ENCODE results near the gene SLC1A7.

DNA sequence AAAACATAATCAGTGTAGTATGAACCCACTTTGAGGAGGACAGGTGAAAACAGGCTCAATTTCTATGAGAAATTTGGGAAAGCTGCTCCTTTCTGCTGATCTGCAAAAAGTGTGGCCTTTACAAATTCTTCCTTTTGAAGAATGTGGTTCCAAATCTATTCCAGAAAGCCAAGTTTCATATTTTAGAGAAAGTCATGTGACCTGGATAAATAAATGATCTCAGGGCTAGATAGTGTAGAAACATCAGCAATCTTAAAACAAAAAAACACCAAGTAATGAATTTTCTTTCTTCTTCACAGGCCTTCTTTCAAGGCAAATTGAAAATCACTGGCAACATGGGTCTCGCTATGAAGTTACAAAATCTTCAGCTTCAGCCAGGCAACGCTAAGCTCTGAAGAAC, 92.1 kb downstream of the SLC1A7 start:
- TF ChIP-seq, protein P1, sequence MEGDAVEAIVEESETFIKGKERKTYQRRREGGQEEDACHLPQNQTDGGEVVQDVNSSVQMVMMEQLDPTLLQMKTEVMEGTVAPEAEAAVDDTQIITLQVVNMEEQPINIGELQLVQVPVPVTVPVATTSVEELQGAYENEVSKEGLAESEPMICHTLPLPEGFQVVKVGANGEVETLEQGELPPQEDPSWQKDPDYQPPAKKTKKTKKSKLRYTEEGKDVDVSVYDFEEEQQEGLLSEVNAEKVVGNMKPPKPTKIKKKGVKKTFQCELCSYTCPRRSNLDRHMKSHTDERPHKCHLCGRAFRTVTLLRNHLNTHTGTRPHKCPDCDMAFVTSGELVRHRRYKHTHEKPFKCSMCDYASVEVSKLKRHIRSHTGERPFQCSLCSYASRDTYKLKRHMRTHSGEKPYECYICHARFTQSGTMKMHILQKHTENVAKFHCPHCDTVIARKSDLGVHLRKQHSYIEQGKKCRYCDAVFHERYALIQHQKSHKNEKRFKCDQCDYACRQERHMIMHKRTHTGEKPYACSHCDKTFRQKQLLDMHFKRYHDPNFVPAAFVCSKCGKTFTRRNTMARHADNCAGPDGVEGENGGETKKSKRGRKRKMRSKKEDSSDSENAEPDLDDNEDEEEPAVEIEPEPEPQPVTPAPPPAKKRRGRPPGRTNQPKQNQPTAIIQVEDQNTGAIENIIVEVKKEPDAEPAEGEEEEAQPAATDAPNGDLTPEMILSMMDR (IDR thresholded peaks at IDR 0.05) = no peak
- TF ChIP-seq POLR2A (IDR thresholded peaks at IDR 0.05) (no peak), EP300 (IDR thresholded peaks at IDR 0.05) (no peak)

Measured in sigmoid colon (tissue), 4 donors.